Type B pancreatic cell (in vitro differentiated cells): Measurements from ENCODE around the gene FANCC. TPM values are rescaled to one million over a fixed set of nuclear protein-coding genes. Genes with fewer than 3 reads are reported as not detected.

Experiments used
- DNase-seq: peaks from one replicate; pipeline ENCODE4 v3.0.0; 2021; ENCODE audit warnings: mixed read lengths; ENCODE audit not compliant: unreplicated experiment; ENCODE audit errors: extremely low spot score
- H3K27ac Mint-ChIP-seq: 2 replicates; pipeline ENCODE4 v1.8.0; 2021; ENCODE audit warnings: mild to moderate bottlenecking, mixed read lengths
- H3K27me3 Mint-ChIP-seq: 2 replicates; pipeline ENCODE4 v1.8.0; 2021; ENCODE audit warnings: mixed read lengths
- H3K36me3 Mint-ChIP-seq: 2 replicates; pipeline ENCODE4 v1.8.0; 2021; ENCODE audit warnings: mixed read lengths
- H3K4me1 Mint-ChIP-seq: one replicate; pipeline ENCODE4 v1.8.0; 2021; ENCODE audit warnings: mixed read lengths; ENCODE audit not compliant: unreplicated experiment
- H3K4me3 Mint-ChIP-seq: 2 replicates; pipeline ENCODE4 v1.8.0; 2021; ENCODE audit warnings: mild to moderate bottlenecking, mixed read lengths
- H3K9me3 Mint-ChIP-seq: 2 replicates; pipeline ENCODE4 v1.8.0; 2021; ENCODE audit warnings: mixed read lengths
- total RNA-seq: library from RNA; stranded (reverse); gene quantifications from 2 replicates; pipeline ENCODE4 v1.2.1, GENCODE V29; 2021; ENCODE audit warnings: low replicate concordance
- TF ChIP-seq, protein P1 (sequence below): fragments of 200-600 bp; sonication (generic); conservative IDR thresholded peaks from 2 replicates; pipeline ENCODE4 v1.5.0; 2021; ENCODE audit warnings: antibody characterized with exemption, mild to moderate bottlenecking

The FANCC gene
- total RNA-seq, 1 donor from 2014 or later, result 19.2 TPM

DNA sequence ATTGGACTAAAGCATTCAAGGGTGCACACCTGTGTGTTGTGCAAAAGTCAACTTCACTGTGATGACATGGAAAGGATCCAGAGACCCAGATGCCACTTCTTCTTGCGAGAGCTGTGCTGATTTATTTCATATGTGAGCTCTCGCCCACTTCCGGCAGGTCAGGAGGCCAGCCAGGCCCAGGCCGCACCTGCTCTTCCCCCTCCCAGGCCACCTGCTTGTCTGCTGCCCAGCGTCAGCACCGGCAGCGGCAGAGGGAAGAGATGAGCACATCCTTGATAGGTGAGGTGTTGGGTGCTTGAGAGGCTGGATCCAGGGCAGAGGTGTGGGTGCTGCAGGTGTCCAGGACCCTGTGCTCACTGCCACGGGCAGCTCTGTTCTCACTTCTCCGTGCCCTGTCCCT, 242.9 kb downstream of the FANCC start:
- H3K27ac Mint-ChIP-seq, result peak overlapping the region; percentile 5
- no peaks in the 10 kb centered on the region for H3K27me3 Mint-ChIP-seq
- no peak overlapping the region for H3K4me3 Mint-ChIP-seq
- H3K9me3 Mint-ChIP-seq, result no peaks in the 10 kb centered on the region
- DNase-seq, result peak; percentile 47
- TF ChIP-seq, protein P1, sequence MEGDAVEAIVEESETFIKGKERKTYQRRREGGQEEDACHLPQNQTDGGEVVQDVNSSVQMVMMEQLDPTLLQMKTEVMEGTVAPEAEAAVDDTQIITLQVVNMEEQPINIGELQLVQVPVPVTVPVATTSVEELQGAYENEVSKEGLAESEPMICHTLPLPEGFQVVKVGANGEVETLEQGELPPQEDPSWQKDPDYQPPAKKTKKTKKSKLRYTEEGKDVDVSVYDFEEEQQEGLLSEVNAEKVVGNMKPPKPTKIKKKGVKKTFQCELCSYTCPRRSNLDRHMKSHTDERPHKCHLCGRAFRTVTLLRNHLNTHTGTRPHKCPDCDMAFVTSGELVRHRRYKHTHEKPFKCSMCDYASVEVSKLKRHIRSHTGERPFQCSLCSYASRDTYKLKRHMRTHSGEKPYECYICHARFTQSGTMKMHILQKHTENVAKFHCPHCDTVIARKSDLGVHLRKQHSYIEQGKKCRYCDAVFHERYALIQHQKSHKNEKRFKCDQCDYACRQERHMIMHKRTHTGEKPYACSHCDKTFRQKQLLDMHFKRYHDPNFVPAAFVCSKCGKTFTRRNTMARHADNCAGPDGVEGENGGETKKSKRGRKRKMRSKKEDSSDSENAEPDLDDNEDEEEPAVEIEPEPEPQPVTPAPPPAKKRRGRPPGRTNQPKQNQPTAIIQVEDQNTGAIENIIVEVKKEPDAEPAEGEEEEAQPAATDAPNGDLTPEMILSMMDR, result no peak
- peaks cover 34% of the 10 kb centered on the region for H3K36me3 Mint-ChIP-seq
- peaks cover 50% of the 10 kb centered on the region for H3K4me1 Mint-ChIP-seq

DNA sequence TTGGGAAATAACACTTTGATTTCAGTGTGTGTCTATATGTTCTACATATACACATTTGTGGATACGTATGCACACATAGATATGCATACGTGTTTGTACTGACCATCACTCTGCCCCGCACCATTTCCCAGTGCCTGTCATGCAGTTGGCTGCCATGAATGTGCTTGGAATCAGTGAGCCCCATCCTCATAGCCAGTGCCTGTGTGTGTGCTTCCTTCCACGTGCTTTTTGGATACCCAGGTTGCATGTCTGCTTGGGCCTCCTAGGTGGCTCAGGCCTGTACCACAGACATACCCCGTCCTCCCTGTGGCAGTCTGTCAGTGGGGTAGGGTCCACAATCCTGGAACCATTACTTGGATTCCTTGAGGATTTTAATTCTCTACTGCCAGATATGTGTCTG, 243.6 kb downstream of the FANCC start:
- peaks cover 32% of the 10 kb centered on the region for H3K36me3 Mint-ChIP-seq
- DNase-seq, result peak; percentile 51
- H3K27ac Mint-ChIP-seq, result no peak overlapping the region
- peaks cover 50% of the 10 kb centered on the region for H3K4me1 Mint-ChIP-seq
- no peak overlapping the region for H3K4me3 Mint-ChIP-seq
- no peaks in the 10 kb centered on the region for H3K9me3 Mint-ChIP-seq
- no peaks in the 10 kb centered on the region for H3K27me3 Mint-ChIP-seq
- TF ChIP-seq, protein P1, result no peak

DNA sequence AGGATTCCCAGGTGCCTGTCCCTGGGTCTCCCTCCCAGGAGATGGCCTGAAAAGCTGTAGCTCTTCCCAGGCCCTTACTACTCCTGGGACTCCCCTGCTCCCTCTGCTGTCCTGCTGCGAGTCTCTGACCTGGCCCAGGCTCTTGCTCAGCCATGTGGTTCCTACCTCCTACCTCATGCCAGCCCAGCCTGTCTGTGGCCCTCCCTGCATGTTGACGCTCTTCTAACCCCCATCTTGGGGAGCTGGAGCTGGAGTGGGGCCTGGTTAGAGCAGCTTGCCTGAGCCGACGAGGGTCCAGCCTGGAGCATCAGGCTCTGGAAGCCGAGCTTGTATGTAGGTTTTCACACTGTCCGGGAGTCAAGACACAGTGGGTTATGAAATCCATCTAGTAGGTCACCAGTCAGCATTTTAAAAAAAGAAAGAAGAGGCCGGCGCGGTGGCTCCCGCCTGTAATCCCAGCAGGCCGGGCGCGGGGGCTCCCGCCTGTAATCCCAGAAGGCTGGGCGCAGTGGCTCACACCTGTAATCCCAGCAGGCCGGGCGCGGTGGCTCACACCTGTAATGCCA, 244.4 kb downstream of the FANCC start:
- peaks cover 37% of the 10 kb centered on the region for H3K36me3 Mint-ChIP-seq
- H3K27me3 Mint-ChIP-seq, result no peaks in the 10 kb centered on the region
- peaks cover 48% of the 10 kb centered on the region for H3K4me1 Mint-ChIP-seq
- no peak overlapping the region for H3K4me3 Mint-ChIP-seq
- peak; percentile 51 for DNase-seq
- no peaks in the 10 kb centered on the region for H3K9me3 Mint-ChIP-seq
- H3K27ac Mint-ChIP-seq, result no peak overlapping the region
- TF ChIP-seq, protein P1, result no peak

DNA sequence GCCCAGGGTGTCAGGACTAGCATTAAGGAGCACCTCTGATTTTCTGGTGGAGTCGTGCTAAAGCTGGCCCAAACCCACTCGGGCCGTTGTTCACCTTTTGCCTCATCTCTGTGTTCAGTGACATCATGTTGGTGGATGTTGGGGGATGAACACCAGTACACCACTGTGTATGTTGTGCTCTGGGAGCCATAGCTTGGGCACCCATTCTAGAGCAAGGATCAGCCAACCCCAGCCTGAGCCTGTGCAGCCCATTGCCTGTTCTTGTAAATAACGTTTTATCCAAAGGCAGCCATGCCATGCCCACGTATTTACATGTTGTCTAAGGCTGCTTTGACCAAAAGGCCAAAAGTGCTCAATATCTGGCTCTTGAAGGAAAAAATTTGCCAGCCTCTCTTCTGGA, 245.6 kb downstream of the FANCC start:
- DNase-seq, result no peak
- TF ChIP-seq, protein P1, result no peak
- Mint-ChIP-seq H3K27me3 (no peaks in the 10 kb centered on the region), H3K9me3 (no peaks in the 10 kb centered on the region), H3K36me3 (peaks cover 41% of the 10 kb centered on the region), H3K27ac (no peak overlapping the region), H3K4me1 (peaks cover 37% of the 10 kb centered on the region), H3K4me3 (no peak overlapping the region)

DNA sequence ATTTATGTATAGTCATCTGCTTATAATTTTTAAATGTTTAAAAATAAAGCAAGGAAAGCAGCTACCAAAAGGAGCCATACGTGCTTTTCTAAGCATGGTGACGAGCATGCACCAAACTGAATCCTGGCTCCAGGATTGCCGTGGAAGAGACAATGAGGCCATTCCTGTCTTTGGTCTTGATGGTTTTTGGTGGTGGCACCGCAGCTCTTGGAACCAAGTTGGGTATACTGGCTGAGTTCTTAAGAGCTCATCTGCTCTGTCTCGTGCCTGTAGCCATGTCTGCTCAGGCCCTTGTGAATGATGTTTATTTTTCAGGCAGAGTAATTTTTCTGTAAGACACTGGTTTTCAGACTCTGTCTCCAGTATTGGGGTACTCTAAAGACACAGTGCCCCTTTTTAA, 246.1 kb downstream of the FANCC start:
- no peak overlapping the region for H3K4me3 Mint-ChIP-seq
- TF ChIP-seq, protein P1, result no peak
- H3K9me3 Mint-ChIP-seq, result no peaks in the 10 kb centered on the region
- H3K27me3 Mint-ChIP-seq, result no peaks in the 10 kb centered on the region
- no peak overlapping the region for H3K27ac Mint-ChIP-seq
- peaks cover 41% of the 10 kb centered on the region for H3K36me3 Mint-ChIP-seq
- DNase-seq, result no peak
- peaks cover 34% of the 10 kb centered on the region for H3K4me1 Mint-ChIP-seq
